ENCODE measurements around the gene SLC12A8. TPM values are rescaled to one million over a fixed set of nuclear protein-coding genes. Genes with fewer than 3 reads are reported as not detected.

Gene SLC12A8
- total RNA-seq, 1 donor from 2014 or later, result 9.2 TPM

DNA sequence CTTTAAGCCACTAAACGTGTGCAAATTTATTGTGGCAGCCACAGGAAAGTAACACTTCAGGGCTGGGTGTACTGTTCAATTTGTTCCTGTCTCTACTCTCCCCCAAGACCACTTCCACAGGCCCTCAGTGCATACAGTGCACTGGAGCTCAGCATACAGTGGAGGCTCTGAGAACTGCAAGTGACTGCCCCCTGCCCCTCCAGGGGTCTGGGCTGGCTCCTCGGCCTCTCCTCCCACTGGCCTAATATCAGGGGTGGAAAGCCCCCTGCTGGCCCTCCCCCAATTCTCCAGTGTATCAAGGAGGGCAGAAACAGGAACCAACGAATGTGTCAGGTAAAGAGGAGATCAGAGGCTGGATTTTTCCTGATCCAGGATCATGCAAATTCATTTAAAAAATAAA is 136.8 kb downstream of the SLC12A8 start:
- TF ChIP-seq, protein P1, sequence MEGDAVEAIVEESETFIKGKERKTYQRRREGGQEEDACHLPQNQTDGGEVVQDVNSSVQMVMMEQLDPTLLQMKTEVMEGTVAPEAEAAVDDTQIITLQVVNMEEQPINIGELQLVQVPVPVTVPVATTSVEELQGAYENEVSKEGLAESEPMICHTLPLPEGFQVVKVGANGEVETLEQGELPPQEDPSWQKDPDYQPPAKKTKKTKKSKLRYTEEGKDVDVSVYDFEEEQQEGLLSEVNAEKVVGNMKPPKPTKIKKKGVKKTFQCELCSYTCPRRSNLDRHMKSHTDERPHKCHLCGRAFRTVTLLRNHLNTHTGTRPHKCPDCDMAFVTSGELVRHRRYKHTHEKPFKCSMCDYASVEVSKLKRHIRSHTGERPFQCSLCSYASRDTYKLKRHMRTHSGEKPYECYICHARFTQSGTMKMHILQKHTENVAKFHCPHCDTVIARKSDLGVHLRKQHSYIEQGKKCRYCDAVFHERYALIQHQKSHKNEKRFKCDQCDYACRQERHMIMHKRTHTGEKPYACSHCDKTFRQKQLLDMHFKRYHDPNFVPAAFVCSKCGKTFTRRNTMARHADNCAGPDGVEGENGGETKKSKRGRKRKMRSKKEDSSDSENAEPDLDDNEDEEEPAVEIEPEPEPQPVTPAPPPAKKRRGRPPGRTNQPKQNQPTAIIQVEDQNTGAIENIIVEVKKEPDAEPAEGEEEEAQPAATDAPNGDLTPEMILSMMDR (IDR thresholded peaks at IDR 0.05; ENCODE audit: unreplicated experiment), result no peak
- H3K4me1 Mint-ChIP-seq (ENCODE audit: low read depth), result no peaks in the 10 kb centered on the region
- no peak for DNase-seq (ENCODE audit: low spot score, unreplicated experiment)
- H3K9me3 Mint-ChIP-seq (ENCODE audit: low read depth), result no peaks in the 10 kb centered on the region
- no peak overlapping the region for H3K27ac Mint-ChIP-seq
- H3K27me3 Mint-ChIP-seq, result no peaks in the 10 kb centered on the region
- H3K4me3 Mint-ChIP-seq (ENCODE audit: low read depth), result no peak overlapping the region
- H3K36me3 Mint-ChIP-seq (ENCODE audit: insufficient read depth), result no peaks in the 10 kb centered on the region

DNA sequence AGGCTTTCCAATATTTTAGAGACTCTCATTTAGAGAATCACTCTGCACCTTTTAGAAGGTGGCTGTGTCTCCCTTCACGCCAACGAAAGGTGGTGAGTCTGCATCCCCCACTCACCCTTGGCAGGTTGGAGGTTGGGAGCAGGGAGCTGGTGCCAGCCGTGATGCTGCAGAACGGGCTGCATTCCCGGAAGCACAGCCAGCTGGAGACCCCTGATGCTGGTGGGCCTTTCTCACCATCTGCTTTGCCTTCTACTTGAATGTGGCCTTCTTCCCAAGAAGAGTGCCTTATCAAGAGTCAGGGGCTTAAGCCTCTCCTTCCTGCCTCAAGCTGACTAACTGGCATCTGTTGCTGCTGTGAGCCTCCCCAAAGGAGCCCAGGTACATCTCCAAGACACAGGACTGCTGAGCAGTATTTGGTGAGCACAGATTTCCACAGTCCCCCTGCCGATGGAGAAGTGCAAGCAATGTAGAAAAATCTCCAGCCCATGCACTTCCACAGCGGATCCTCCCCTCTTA is 139.1 kb downstream of the SLC12A8 start:
- TF ChIP-seq, protein P1 (IDR thresholded peaks at IDR 0.05; ENCODE audit: unreplicated experiment), result no peak
- H3K36me3 Mint-ChIP-seq (ENCODE audit: insufficient read depth), result no peaks in the 10 kb centered on the region
- H3K9me3 Mint-ChIP-seq (ENCODE audit: low read depth), result no peaks in the 10 kb centered on the region
- H3K4me3 Mint-ChIP-seq (ENCODE audit: low read depth), result no peak overlapping the region
- no peak overlapping the region for H3K27ac Mint-ChIP-seq
- no peaks in the 10 kb centered on the region for H3K4me1 Mint-ChIP-seq (ENCODE audit: low read depth)
- no peaks in the 10 kb centered on the region for H3K27me3 Mint-ChIP-seq
- DNase-seq (ENCODE audit: low spot score, unreplicated experiment), result no peak

DNA sequence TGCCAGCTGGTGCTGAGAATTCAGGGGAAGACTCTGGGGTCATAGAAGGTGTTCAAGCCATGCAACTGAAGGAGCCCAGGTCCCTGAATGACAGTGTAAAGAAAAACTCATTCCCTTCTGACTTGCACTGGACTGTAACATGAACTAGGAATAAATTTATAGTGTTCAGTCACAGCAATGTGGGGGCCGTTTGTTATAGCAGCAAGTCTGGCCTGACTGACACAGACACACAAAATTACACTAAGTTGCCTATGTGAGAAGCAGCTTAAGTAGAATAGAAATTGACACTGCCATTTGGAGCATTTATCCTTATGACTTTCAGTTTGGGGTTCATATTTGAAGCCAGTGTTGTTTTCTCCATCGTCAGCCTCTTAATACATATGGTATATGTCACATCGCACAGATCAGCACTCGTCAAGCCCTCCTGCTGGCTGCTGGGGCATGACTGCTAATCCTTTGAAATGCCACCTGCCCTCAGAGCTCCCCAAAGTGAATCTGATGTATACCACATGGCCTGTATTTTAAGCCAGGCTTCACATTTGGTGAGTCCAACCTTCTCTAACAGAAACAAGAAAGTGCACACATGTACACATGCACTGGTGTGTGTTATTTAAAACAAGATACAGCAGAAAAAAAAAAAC is 139.7 kb downstream of the SLC12A8 start:
- TF ChIP-seq, protein P1 (IDR thresholded peaks at IDR 0.05; ENCODE audit: unreplicated experiment), result no peak
- Mint-ChIP-seq H3K4me3 (ENCODE audit: low read depth) (no peak overlapping the region), H3K9me3 (ENCODE audit: low read depth) (no peaks in the 10 kb centered on the region), H3K4me1 (ENCODE audit: low read depth) (no peaks in the 10 kb centered on the region), H3K36me3 (ENCODE audit: insufficient read depth) (no peaks in the 10 kb centered on the region), H3K27me3 (no peaks in the 10 kb centered on the region), H3K27ac (no peak overlapping the region)
- no peak for DNase-seq (ENCODE audit: low spot score, unreplicated experiment)

DNA sequence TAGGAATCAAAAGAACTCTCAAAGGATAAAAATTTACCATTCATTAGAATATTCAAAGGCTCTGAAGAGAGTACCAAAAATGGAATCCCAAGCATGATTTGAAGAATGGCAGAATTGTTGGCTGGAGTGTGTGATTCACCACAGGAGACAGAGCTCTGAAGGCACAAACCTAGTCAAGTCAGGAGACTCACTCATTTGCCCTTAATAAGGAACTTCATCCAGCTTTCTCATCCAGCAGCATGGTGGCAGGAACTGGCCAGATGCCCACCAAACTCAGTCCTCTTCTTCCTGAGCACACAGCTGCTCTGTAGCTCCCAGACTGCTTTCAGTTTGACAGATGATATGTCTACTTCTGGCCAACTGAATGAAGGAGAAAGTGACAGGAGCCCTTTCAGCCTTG is 140.2 kb downstream of the SLC12A8 start:
- H3K4me3 Mint-ChIP-seq (ENCODE audit: low read depth), result no peak overlapping the region
- no peaks in the 10 kb centered on the region for H3K36me3 Mint-ChIP-seq (ENCODE audit: insufficient read depth)
- no peak for DNase-seq (ENCODE audit: low spot score, unreplicated experiment)
- no peaks in the 10 kb centered on the region for H3K4me1 Mint-ChIP-seq (ENCODE audit: low read depth)
- TF ChIP-seq, protein P1 (IDR thresholded peaks at IDR 0.05; ENCODE audit: unreplicated experiment), result no peak
- H3K27ac Mint-ChIP-seq, result no peak overlapping the region
- peaks cover 4% of the 10 kb centered on the region for H3K27me3 Mint-ChIP-seq
- H3K9me3 Mint-ChIP-seq (ENCODE audit: low read depth), result no peaks in the 10 kb centered on the region

DNA sequence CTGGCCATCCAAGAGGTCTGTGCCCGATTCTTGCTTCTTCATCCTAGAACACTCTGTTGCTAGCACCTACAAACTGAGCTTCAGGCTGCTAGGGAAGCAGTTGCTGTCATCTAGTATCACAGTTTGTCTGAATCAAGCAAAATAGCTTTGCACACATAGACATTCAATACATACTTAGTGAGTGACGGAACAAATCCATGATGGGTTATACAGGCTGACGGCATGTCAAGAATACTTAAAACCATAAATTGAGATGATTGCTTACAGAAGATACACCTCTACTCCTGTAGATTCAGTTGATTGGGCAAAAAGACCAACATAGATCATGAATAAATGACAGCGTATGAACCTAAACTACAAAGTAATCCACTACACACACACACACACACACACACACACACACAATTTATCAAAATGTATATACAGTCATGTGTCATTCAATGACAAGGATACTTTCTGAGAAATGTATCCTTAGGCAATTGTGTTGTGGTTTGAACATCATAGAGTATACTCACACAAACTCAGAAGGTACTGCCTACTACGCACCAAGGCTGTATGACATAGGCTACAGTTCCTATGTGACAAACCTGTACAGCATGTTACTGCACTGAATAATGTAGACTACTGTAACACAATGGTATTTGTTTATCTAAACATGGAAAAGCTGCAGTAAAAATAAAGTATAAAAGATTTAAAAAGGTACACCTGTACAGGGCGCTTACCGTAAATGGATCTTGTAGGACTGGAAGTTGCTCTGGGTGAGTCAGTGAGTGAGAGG is 142.4 kb downstream of the SLC12A8 start:
- DNase-seq (ENCODE audit: low spot score, unreplicated experiment), result no peak
- H3K27ac Mint-ChIP-seq, result no peak overlapping the region
- TF ChIP-seq, protein P1 (IDR thresholded peaks at IDR 0.05; ENCODE audit: unreplicated experiment), result no peak
- peaks cover 9% of the 10 kb centered on the region for H3K27me3 Mint-ChIP-seq
- H3K4me3 Mint-ChIP-seq (ENCODE audit: low read depth), result no peak overlapping the region
- no peaks in the 10 kb centered on the region for H3K4me1 Mint-ChIP-seq (ENCODE audit: low read depth)
- no peaks in the 10 kb centered on the region for H3K36me3 Mint-ChIP-seq (ENCODE audit: insufficient read depth)
- no peaks in the 10 kb centered on the region for H3K9me3 Mint-ChIP-seq (ENCODE audit: low read depth)
